KMS-11 (cell line): ENCODE measurements around the gene NEU4.

ENCODE experiments used
- H2AFZ ChIP-seq: fragments of 200-600 bp; sonication (generic); 2 replicates; pipeline ENCODE4 v1.6.1; 2016; ENCODE audit warnings: antibody characterized with exemption, mixed run types, low read depth
- H3K27ac ChIP-seq: fragments of 200-600 bp; sonication (generic); 2 replicates; pipeline ENCODE4 v1.6.1; 2016; ENCODE audit warnings: mild to moderate bottlenecking, mixed run types
- H3K27me3 ChIP-seq: fragments of 200-600 bp; sonication (generic); 2 replicates; pipeline ENCODE4 v1.6.1; 2017; ENCODE audit warnings: mild to moderate bottlenecking, low read depth, mixed run types, moderate library complexity; ENCODE audit not compliant: insufficient read depth
- H3K36me3 ChIP-seq: fragments of 200-600 bp; sonication (generic); 2 replicates; pipeline ENCODE4 v1.6.1; 2017; ENCODE audit warnings: mild to moderate bottlenecking, mixed run types; ENCODE audit not compliant: insufficient read depth
- H3K4me1 ChIP-seq: fragments of 200-600 bp; sonication (generic); 2 replicates; pipeline ENCODE4 v1.6.1; 2016; ENCODE audit warnings: mild to moderate bottlenecking, low read depth, mixed run types; ENCODE audit not compliant: poor library complexity, severe bottlenecking
- H3K4me2 ChIP-seq: fragments of 200-600 bp; sonication (generic); 2 replicates; pipeline ENCODE4 v1.7.0; 2016; ENCODE audit warnings: mild to moderate bottlenecking, mixed run types
- H3K4me3 ChIP-seq: fragments of 200-600 bp; sonication (generic); IDR thresholded peaks from 2 replicates; pipeline ENCODE4 v1.6.1; 2017; ENCODE audit warnings: low read depth, low read length, mixed read lengths; ENCODE audit not compliant: insufficient read depth
- H3K79me2 ChIP-seq: fragments of 200-600 bp; sonication (generic); 2 replicates; pipeline ENCODE4 v1.6.1; 2016; ENCODE audit warnings: low read depth, mixed run types; ENCODE audit not compliant: insufficient read depth
- H3K9ac ChIP-seq: fragments of 200-600 bp; sonication (generic); 2 replicates; pipeline ENCODE4 v1.6.1; 2016; ENCODE audit warnings: mild to moderate bottlenecking, mixed run types
- H4K20me1 ChIP-seq: fragments of 200-600 bp; sonication (generic); 2 replicates; pipeline ENCODE4 v1.6.1; 2016; ENCODE audit warnings: mild to moderate bottlenecking, mixed run types; ENCODE audit not compliant: insufficient read depth
- TF ChIP-seq, protein P1 (sequence below): fragments of 200-600 bp; sonication (generic); conservative IDR thresholded peaks from 2 replicates; pipeline ENCODE4 v1.6.1; 2017; ENCODE audit warnings: low read depth, mild to moderate bottlenecking, antibody characterized with exemption, low read length, moderate library complexity, mixed read lengths

The NEU4 gene

DNA sequence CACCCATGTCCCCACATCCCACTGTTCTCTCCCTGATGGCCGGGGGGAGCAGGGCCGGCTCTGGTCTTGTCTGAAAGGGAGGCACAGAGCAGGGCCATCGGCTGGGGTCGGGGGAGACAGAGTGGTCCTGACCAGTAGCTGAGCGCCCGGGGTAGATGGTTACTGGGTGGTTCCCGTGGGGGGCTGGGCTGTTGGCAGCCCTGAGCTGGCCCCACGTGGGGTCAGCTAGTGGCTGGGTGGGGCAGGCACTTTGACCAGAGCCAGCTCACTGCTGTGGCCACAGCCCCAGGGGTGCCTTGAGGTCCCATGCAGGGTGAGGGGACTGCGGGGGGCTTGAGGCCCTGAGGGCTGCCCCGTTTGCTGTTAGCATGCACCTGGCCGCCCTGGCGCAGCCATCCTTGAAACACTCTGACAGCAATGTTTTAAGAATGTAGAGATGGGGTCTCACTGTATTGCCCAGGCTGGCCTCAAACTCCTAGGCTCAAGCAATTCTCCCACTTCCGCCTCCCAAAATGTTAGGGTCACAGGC lies 12.3 kb upstream of the NEU4 start:
- no peaks in the 10 kb centered on the region for H3K4me1 ChIP-seq
- TF ChIP-seq, protein P1, sequence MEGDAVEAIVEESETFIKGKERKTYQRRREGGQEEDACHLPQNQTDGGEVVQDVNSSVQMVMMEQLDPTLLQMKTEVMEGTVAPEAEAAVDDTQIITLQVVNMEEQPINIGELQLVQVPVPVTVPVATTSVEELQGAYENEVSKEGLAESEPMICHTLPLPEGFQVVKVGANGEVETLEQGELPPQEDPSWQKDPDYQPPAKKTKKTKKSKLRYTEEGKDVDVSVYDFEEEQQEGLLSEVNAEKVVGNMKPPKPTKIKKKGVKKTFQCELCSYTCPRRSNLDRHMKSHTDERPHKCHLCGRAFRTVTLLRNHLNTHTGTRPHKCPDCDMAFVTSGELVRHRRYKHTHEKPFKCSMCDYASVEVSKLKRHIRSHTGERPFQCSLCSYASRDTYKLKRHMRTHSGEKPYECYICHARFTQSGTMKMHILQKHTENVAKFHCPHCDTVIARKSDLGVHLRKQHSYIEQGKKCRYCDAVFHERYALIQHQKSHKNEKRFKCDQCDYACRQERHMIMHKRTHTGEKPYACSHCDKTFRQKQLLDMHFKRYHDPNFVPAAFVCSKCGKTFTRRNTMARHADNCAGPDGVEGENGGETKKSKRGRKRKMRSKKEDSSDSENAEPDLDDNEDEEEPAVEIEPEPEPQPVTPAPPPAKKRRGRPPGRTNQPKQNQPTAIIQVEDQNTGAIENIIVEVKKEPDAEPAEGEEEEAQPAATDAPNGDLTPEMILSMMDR = no peak

GRCh38 chr2:241797441-241798080 lies 11.4 kb upstream of the NEU4 start:
- no peaks in the 10 kb centered on the region; the same call in 1 of the 2 replicates for H3K27me3 ChIP-seq
- no peak overlapping the region for H3K4me2 ChIP-seq
- no peaks in the 10 kb centered on the region for H3K79me2 ChIP-seq
- H4K20me1 ChIP-seq = no peaks in the 10 kb centered on the region
- no peak overlapping the region for H3K4me3 ChIP-seq
- TF ChIP-seq, protein P1 = no peak
- no peak overlapping the region for H2AFZ ChIP-seq
- no peak overlapping the region for H3K9ac ChIP-seq
- no peaks in the 10 kb centered on the region for H3K4me1 ChIP-seq
- no peaks in the 10 kb centered on the region for H3K36me3 ChIP-seq
- no peak overlapping the region for H3K27ac ChIP-seq

More for the DNA sequence above, 12.3 kb upstream of the NEU4 start:
- no peaks in the 10 kb centered on the region for H4K20me1 ChIP-seq
- H3K27me3 ChIP-seq = no peaks in the 10 kb centered on the region; the same call in 1 of the 2 replicates
- no peak overlapping the region for H3K27ac ChIP-seq
- no peak overlapping the region for H3K4me2 ChIP-seq
- no peak overlapping the region for H3K9ac ChIP-seq
- no peak overlapping the region for H3K4me3 ChIP-seq
- no peaks in the 10 kb centered on the region for H3K79me2 ChIP-seq
- H2AFZ ChIP-seq = no peak overlapping the region
- H3K36me3 ChIP-seq = no peaks in the 10 kb centered on the region

DNA sequence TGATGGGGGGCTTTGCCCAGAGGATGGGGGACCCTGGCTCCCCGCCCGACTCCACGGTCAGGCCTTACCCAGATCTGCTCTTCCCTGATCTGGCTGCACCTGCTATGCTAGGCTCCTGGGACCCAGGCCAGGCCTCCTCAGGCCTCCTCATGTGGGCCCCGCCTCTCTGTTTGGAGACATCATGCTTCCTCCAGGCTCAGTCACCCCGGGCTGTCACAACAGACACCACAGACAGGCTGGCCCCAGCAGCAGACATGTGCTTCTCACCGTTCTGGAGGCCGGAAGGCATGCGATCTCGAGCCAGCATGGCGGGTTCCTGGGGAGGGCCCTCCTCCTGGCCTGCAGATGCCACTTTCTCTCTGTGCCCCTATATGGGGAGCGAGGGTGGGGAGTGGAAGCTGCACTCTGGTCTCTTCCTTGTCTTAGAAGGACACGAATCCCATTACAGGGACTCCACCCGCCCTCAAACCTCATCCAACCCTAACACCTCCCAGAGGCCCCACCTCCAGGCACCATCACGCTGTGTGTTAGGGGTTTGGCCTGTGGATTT lies 10.8 kb upstream of the NEU4 start:
- no peaks in the 10 kb centered on the region for H3K36me3 ChIP-seq
- no peaks in the 10 kb centered on the region for H3K4me1 ChIP-seq
- H2AFZ ChIP-seq = no peak overlapping the region
- no peak overlapping the region for H3K4me2 ChIP-seq
- H3K27ac ChIP-seq = no peak overlapping the region
- no peaks in the 10 kb centered on the region; the same call in 1 of the 2 replicates for H3K27me3 ChIP-seq
- TF ChIP-seq, protein P1 = no peak
- H4K20me1 ChIP-seq = no peaks in the 10 kb centered on the region
- H3K79me2 ChIP-seq = no peaks in the 10 kb centered on the region
- H3K9ac ChIP-seq = no peak overlapping the region
- no peak overlapping the region for H3K4me3 ChIP-seq

DNA sequence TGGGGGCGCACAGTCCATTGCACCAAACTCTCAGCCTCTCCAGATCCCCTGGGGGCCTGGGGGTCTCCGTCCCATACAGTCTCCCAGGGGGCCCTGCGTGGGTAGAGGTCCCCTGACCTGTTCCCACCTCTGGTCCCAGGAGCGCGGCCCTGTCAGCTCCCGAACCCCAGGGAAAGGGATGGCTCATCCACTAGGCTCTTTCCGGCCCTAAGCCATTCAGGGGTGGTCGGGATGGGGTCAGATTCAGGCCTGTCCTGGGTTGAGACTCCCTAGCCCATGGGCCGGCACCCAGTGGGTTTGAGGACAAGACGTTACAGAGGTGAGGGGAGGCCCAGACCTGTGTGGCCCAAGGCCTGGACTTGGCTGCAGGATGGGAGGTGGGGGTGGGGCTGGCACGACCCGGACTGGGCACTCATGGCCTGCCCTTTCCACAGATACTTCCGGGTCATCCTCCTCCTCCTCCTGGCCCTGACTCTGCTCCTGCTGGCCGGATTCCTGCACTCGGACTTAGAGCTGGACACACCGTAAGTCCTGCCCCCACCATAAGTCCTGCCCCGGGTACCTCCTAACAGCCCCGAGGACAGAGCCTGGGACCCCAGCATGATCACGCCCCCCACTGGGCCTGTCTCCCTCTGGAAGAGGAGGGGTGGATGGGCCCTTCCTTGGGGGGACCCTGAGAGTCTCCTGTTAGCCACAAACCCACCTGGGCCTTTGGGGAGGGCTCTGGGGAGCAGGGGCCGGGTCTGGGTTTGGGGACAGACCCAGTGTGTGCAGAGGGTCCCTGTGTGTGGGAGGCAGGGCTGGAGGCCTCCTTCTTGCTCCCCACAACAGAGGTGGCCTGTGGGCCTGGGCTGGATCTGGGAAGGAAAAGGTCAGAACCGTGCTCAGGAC lies 10.1 kb upstream of the NEU4 start:
- no peaks in the 10 kb centered on the region for H3K79me2 ChIP-seq
- H3K27ac ChIP-seq = no peak overlapping the region
- H3K9ac ChIP-seq = no peak overlapping the region
- TF ChIP-seq, protein P1 = no peak
- H2AFZ ChIP-seq = no peak overlapping the region
- no peaks in the 10 kb centered on the region for H3K36me3 ChIP-seq
- no peaks in the 10 kb centered on the region for H4K20me1 ChIP-seq
- no peak overlapping the region for H3K4me3 ChIP-seq
- no peaks in the 10 kb centered on the region for H3K4me1 ChIP-seq
- no peaks in the 10 kb centered on the region; the same call in 1 of the 2 replicates for H3K27me3 ChIP-seq
- no peak overlapping the region for H3K4me2 ChIP-seq
